Measurements from ENCODE around the gene GPR153. TPM values are rescaled to one million over a fixed set of nuclear protein-coding genes. Genes with fewer than 3 reads are reported as not detected.

GPR153 gene
- total and polyA plus RNA-seq, 2 donors (not counting 1 experiment from before 2014, with no cell fraction given): 0.04 to 0.20 TPM

DNA sequence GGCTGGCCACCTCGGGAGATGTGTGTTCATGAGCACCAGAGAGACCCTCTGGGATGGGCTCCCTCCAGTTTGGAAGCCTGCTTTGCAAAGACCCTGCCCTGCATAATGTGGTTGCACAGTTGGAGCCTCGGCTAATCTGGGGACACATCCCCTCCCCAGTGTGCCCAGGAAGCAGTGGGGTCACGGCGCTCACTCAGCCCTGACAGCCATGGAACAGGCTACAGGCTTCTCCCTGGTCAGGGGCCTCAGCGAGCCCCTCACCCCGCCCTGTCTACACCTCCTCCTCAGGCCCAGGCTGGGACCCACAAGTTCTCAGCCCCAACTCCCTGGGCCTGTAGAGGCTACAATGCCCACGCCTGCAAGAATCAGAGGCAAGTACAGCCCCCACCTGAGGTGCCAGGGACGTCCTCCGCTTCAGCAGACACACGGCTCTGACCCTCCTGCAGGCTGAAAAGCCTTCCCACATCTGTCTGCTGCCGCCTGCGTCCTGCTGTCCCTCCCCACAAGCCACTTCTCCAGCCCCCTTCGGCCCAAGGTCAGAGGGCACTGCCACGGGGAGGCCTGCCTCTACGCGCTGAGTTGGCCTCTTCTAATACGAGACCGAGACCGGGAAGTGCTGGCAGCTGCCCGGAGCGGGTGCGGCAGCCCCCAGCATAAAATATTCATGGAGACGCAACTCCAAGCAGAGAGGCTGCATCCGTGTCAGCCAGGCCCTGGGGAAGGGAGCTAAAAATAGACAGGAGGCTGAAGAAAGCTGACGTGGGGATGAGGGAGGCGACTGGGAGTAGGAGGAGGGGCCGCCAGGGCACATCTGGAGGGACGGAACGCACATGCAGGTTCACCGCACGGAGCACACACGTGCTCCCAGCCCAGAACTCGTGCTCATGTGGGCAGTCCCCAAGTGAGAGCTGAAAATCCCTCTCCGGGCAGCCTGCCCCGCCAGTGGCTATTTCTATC is 15.2 kb upstream of the GPR153 start:
- no peak overlapping the region for H3K9ac ChIP-seq (ENCODE audit: low read length)
- no peak overlapping the region for H3K27ac ChIP-seq (ENCODE audit: low read length in 2 of 2)
- POLR2A ChIA-PET: no interaction called here

DNA sequence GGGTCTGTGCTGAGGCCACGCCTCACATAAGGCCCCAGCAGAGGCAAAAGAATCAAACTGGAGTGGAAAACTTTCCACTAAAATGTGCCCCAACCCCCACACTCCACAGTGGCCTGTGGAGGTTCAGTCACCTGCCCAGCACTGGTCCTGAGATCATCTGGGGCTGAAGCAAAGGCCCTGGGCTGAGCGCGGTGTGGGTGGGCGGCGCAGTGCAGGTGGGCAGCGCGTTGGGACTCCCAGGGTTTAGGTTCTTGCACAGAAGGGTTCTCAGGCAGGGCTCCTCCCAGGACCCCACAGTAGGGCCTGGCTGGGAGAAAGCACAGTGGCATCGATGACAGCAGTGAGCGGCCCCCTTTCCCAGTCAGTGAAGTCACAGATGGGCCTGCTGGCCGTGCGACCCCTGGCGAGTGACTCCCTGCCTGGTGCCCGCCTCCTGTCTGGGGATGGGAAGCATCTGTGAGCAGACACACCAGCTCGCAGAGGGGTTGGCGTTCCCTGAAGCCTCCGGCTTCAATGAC is 13.8 kb upstream of the GPR153 start:
- no peak overlapping the region for H2AFZ ChIP-seq (ENCODE audit: insufficient read depth, low read depth, low read length, poor library complexity, severe bottlenecking)
- no peaks in the 10 kb centered on the region for H4K20me1 ChIP-seq (ENCODE audit: control insufficient read depth, insufficient read depth, low read length, poor library complexity, severe bottlenecking)
- no peaks in the 10 kb centered on the region for H3K4me1 ChIP-seq (ENCODE audit: control insufficient read depth in 2 of 2, insufficient read depth in 2 of 2, low read length in 2 of 2)
- Mint-ChIP-seq H3K27me3 (no peaks in the 10 kb centered on the region), H3K27ac (no peak overlapping the region), H3K4me3 (no peak overlapping the region), H3K9me3 (ENCODE audit: insufficient read depth) (no peaks in the 10 kb centered on the region), H3K4me1 (no peaks in the 10 kb centered on the region)
- H3K36me3 ChIP-seq (replicated peaks in 1 of 2; ENCODE audit: control extremely low read depth in 1 of 2, control insufficient read depth in 1 of 2, extremely low read depth in 1 of 2, insufficient read depth in 2 of 2, low read length in 1 of 2): no peaks in the 10 kb centered on the region
- H3K79me2 ChIP-seq (ENCODE audit: control insufficient read depth, insufficient read depth, low read length): no peaks in the 10 kb centered on the region
- CTCF ChIA-PET: no interaction called here
- H3K27ac ChIP-seq (ENCODE audit: low read length in 2 of 2): no peak overlapping the region
- no peaks in the 10 kb centered on the region for H3K27me3 ChIP-seq (replicated peaks in 1 of 4; ENCODE audit: control extremely low read depth in 1 of 4, control insufficient read depth in 3 of 4, insufficient read depth in 4 of 4, low read length in 3 of 4)
- POLR2A ChIA-PET: no interaction called here
- ATAC-seq (ENCODE audit: low read depth): no peak
- no peak for DNase-seq
- no peak overlapping the region for H3K4me2 ChIP-seq (replicated peaks; ENCODE audit: low read depth, low read length, poor library complexity, severe bottlenecking)
- intact Hi-C loops (cut with micrococcal nuclease): no loop called here
- TF ChIP-seq, protein P1, sequence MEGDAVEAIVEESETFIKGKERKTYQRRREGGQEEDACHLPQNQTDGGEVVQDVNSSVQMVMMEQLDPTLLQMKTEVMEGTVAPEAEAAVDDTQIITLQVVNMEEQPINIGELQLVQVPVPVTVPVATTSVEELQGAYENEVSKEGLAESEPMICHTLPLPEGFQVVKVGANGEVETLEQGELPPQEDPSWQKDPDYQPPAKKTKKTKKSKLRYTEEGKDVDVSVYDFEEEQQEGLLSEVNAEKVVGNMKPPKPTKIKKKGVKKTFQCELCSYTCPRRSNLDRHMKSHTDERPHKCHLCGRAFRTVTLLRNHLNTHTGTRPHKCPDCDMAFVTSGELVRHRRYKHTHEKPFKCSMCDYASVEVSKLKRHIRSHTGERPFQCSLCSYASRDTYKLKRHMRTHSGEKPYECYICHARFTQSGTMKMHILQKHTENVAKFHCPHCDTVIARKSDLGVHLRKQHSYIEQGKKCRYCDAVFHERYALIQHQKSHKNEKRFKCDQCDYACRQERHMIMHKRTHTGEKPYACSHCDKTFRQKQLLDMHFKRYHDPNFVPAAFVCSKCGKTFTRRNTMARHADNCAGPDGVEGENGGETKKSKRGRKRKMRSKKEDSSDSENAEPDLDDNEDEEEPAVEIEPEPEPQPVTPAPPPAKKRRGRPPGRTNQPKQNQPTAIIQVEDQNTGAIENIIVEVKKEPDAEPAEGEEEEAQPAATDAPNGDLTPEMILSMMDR (IDR thresholded peaks at IDR 0.05): no peak
- TF ChIP-seq EZH2 (IDR thresholded peaks at IDR 0.05; ENCODE audit: borderline replicate concordance, insufficient read depth, low read depth, low read length, poor library complexity, severe bottlenecking): no peak
- no peak overlapping the region for H3K4me3 ChIP-seq (ENCODE audit: control extremely low read depth in 1 of 5, extremely low read depth in 1 of 5, insufficient read depth in 1 of 5, low read depth in 2 of 5, low read length in 4 of 5)
- WGBS (ENCODE audit: insufficient coverage): 98% methylated on average over 15 of the region's 16 CpGs
- H3K9ac ChIP-seq (ENCODE audit: low read length): no peak overlapping the region
- H3K9me3 ChIP-seq (ENCODE audit: control extremely low read depth in 1 of 3, control insufficient read depth in 2 of 3, insufficient read depth in 1 of 3, low read length in 2 of 3): no peaks in the 10 kb centered on the region

More for the DNA sequence above, 15.2 kb upstream of the GPR153 start:
- Mint-ChIP-seq H3K27me3 (no peaks in the 10 kb centered on the region), H3K4me3 (no peak overlapping the region), H3K4me1 (no peaks in the 10 kb centered on the region), H3K9me3 (ENCODE audit: insufficient read depth) (no peaks in the 10 kb centered on the region), H3K27ac (no peak overlapping the region)
- H2AFZ ChIP-seq (ENCODE audit: insufficient read depth, low read depth, low read length, poor library complexity, severe bottlenecking): no peak overlapping the region
- no peaks in the 10 kb centered on the region for H3K36me3 ChIP-seq (replicated peaks in 1 of 2; ENCODE audit: control extremely low read depth in 1 of 2, control insufficient read depth in 1 of 2, extremely low read depth in 1 of 2, insufficient read depth in 2 of 2, low read length in 1 of 2)
- H3K27me3 ChIP-seq (replicated peaks in 1 of 4; ENCODE audit: control extremely low read depth in 1 of 4, control insufficient read depth in 3 of 4, insufficient read depth in 4 of 4, low read length in 3 of 4): no peaks in the 10 kb centered on the region
- WGBS (ENCODE audit: insufficient coverage): 95% methylated on average over 29 of the region's 35 CpGs
- DNase-seq: no peak
- H4K20me1 ChIP-seq (ENCODE audit: control insufficient read depth, insufficient read depth, low read length, poor library complexity, severe bottlenecking): no peaks in the 10 kb centered on the region
- no peaks in the 10 kb centered on the region for H3K4me1 ChIP-seq (ENCODE audit: control insufficient read depth in 2 of 2, insufficient read depth in 2 of 2, low read length in 2 of 2)
- CTCF ChIA-PET: no interaction called here
- TF ChIP-seq, protein P1 (IDR thresholded peaks at IDR 0.05): no peak
- no peak for TF ChIP-seq EZH2 (IDR thresholded peaks at IDR 0.05; ENCODE audit: borderline replicate concordance, insufficient read depth, low read depth, low read length, poor library complexity, severe bottlenecking)
- H3K4me3 ChIP-seq (ENCODE audit: control extremely low read depth in 1 of 5, extremely low read depth in 1 of 5, insufficient read depth in 1 of 5, low read depth in 2 of 5, low read length in 4 of 5): no peak overlapping the region
- no peak overlapping the region for H3K4me2 ChIP-seq (replicated peaks; ENCODE audit: low read depth, low read length, poor library complexity, severe bottlenecking)
- ATAC-seq (ENCODE audit: low read depth): no peak
- no peaks in the 10 kb centered on the region for H3K79me2 ChIP-seq (ENCODE audit: control insufficient read depth, insufficient read depth, low read length)
- H3K9me3 ChIP-seq (ENCODE audit: control extremely low read depth in 1 of 3, control insufficient read depth in 2 of 3, insufficient read depth in 1 of 3, low read length in 2 of 3): no peaks in the 10 kb centered on the region
- intact Hi-C loops (cut with micrococcal nuclease): no loop called here
